Uterus (tissue), 4 donors: Measurements from ENCODE around the gene SPRYD7. TPM values are rescaled to one million over a fixed set of nuclear protein-coding genes. Genes with fewer than 3 reads are reported as not detected.
"Not testable (repeated sequence)": the region's sequence is repeated elsewhere in the genome, so short reads cannot be mapped to it uniquely, and the experiment has no call there.

Experiments used
- DNase-seq, 2 donors: peaks; one replicate each; pipeline ENCODE4 v3.0.0-alpha.2; 2019 to 2020
- H3K27ac ChIP-seq, 2 donors: fragments of 200-600 bp; sonication (generic); 1 replicate in 1 of 2; 2 replicates in 1 of 2; pipeline ENCODE4 v1.5.1; 2016 to 2018
- H3K27me3 ChIP-seq, 2 donors: fragments of 200-600 bp; sonication (generic); one replicate each; pipeline ENCODE4 v1.5.1; 2018 to 2019; ENCODE audit warnings: control low read depth in 1 of 2
- H3K36me3 ChIP-seq, 2 donors: fragments of 200-600 bp; sonication (generic); one replicate each; pipeline ENCODE4 v1.5.1; 2019; ENCODE audit warnings: control low read depth in 1 of 2
- H3K4me1 ChIP-seq, 2 donors: fragments of 200-600 bp; sonication (generic); one replicate each; pipeline ENCODE4 v1.5.1; 2018 to 2019; ENCODE audit warnings: control low read depth in 1 of 2
- H3K4me3 ChIP-seq, 2 donors: fragments of 200-600 bp; sonication (generic); 1 replicate in 1 of 2; 2 replicates in 1 of 2; pipeline ENCODE4 v1.5.1; 2018 to 2019; ENCODE audit warnings: mild to moderate bottlenecking in 1 of 2
- H3K9me3 ChIP-seq, 2 donors: fragments of 200-600 bp; sonication (generic); one replicate each; pipeline ENCODE4 v1.5.1; 2019; ENCODE audit warnings: control low read depth in 1 of 2
- CTCF ChIP-seq, 4 experiments: fragments of 200-600 bp in 2 of 4; fragments of 450-650 bp in 2 of 4; sonication (generic) in 2 of 4; IDR thresholded peaks; one replicate each; pipeline ENCODE4 v1.5.1; 2016 to 2019; ENCODE audit warnings: antibody characterized with exemption in 4 of 4, mild to moderate bottlenecking in 2 of 4, moderate library complexity in 1 of 4
- POLR2A ChIP-seq, 2 donors: fragments of 450-650 bp; IDR thresholded peaks; one replicate each; pipeline ENCODE4 v1.6.1; 2016; ENCODE audit warnings: antibody characterized with exemption in 2 of 2, mild to moderate bottlenecking in 1 of 2, moderate library complexity in 1 of 2
- intact Hi-C: fragments of 100-400 bp; cut with DNase I; formaldehyde crosslinking; loops from one replicate; pipeline ENCODE4 v1.15.1; 2023; ENCODE audit warnings: low total_unique reads
- total RNA-seq, 4 donors: library from RNA; depleted of rRNA in 3 of 4; stranded (reverse); fragments of >200 nt in 3 of 4; gene quantifications; one replicate each; pipeline versions ENCODE4 v1.1.0 to v1.2.4, GENCODE V29; 2014 to 2023
- donor health status: DM: yes; HTN: yes; CAD: no.

The SPRYD7 gene
- total RNA-seq, 4 donors from 2014 or later = 0.59 to 10.2 (median 4.3) TPM

- intact Hi-C loops = no loop called here
Measured at GRCh38 chr13:49922301-49922700, 13.8 kb downstream of the SPRYD7 start.

DNA sequence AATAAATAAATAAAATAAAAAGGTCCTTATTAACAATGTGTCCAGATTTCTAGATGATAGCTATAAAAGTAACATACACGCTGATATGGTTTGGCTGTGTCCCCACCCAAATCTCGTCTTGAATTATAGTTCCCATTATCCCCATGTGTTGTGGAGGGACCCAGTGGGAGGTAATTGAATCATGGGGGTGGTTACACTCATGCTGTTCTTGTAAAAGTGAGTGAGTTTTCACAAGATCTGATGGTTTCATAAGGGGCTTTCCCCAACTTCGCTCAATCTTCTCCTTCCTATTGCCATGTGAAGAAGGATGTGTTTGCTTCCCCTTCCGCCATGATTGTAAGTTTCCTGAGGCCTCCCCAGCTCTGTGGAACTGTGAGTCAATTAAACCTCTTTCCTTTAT, 15.2 kb downstream of the SPRYD7 start:
- H3K36me3 ChIP-seq, H3K9me3 ChIP-seq, intact Hi-C loops: not testable (repeated sequence)

More at GRCh38 chr13:49922301-49922700, 13.8 kb downstream of the SPRYD7 start:
- Histone ChIP-seq H3K4me3 (no peak overlapping the region), H3K4me1 (no peaks in the 10 kb centered on the region), H3K36me3 (no peaks in the 10 kb centered on the region), H3K27me3 (no peaks in the 10 kb centered on the region), H3K9me3 (no peaks in the 10 kb centered on the region), H3K27ac (no peak overlapping the region)
- TF ChIP-seq POLR2A (IDR thresholded peaks at IDR 0.05) = no peak
- no peak for TF ChIP-seq CTCF (IDR thresholded peaks at IDR 0.05)
- DNase-seq = no peak

DNA sequence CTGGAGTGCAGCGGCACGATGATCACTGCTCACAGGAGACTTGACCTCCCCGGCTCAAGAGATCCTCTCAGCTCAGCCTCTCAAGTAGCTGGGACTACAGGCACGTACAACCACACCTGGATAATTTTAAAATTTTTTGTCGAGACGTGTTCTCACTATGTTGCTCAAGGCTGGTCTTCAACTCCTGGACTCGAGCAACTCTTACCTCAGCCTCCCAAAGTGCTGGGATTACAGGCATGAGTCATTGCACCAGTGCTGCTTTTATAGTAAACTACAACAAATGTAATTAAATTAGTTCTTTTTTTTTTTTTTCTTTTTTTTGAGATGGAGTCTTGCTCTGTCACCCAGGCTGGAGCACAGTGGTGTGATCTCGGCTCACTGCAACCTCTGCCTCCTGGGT, 18.0 kb downstream of the SPRYD7 start:
- H3K4me3 ChIP-seq, H3K4me1 ChIP-seq, H3K9me3 ChIP-seq, DNase-seq, H3K27me3 ChIP-seq, intact Hi-C loops, H3K27ac ChIP-seq, H3K36me3 ChIP-seq: not testable (repeated sequence)

More for the DNA sequence above, 15.2 kb downstream of the SPRYD7 start:
- H3K27me3 ChIP-seq, H3K4me3 ChIP-seq, DNase-seq, H3K27ac ChIP-seq, H3K4me1 ChIP-seq: not testable (repeated sequence)

- TF ChIP-seq CTCF (IDR thresholded peaks at IDR 0.05) (no peak), POLR2A (IDR thresholded peaks at IDR 0.05) (no peak)
- intact Hi-C loops = no loop called here
- H3K27me3 ChIP-seq = no peaks in the 10 kb centered on the region
- no peaks in the 10 kb centered on the region for H3K9me3 ChIP-seq
- no peaks in the 10 kb centered on the region for H3K4me1 ChIP-seq
- no peak overlapping the region for H3K27ac ChIP-seq
- no peaks in the 10 kb centered on the region for H3K36me3 ChIP-seq
- DNase-seq = no peak
- no peak overlapping the region for H3K4me3 ChIP-seq
Measured at GRCh38 chr13:49914947-49915346, 21.2 kb downstream of the SPRYD7 start.

GRCh38 chr13:49908637-49909036, 27.5 kb downstream of the SPRYD7 start:
- Histone ChIP-seq H3K36me3 (no peaks in the 10 kb centered on the region), H3K4me3 (no peak overlapping the region), H3K4me1 (no peaks in the 10 kb centered on the region), H3K27me3 (no peaks in the 10 kb centered on the region), H3K27ac (no peak overlapping the region), H3K9me3 (no peaks in the 10 kb centered on the region)
- TF ChIP-seq POLR2A (IDR thresholded peaks at IDR 0.05) = no peak
- no peak for TF ChIP-seq CTCF (IDR thresholded peaks at IDR 0.05)
- intact Hi-C loops = no loop called here
- no peak for DNase-seq

- Histone ChIP-seq H3K4me1 (no peaks in the 10 kb centered on the region), H3K27me3 (no peaks in the 10 kb centered on the region), H3K27ac (no peak overlapping the region), H3K36me3 (no peaks in the 10 kb centered on the region), H3K4me3 (no peak overlapping the region), H3K9me3 (no peaks in the 10 kb centered on the region)
- intact Hi-C loops = no loop called here
- no peak for DNase-seq
- TF ChIP-seq CTCF (IDR thresholded peaks at IDR 0.05) = no peak
Measured at GRCh38 chr13:49904729-49905456, 31.2 kb downstream of the SPRYD7 start.
